GM18502 (cell line): ENCODE data around the gene AHSP.
A peak's percentile ranks its signal among the peaks of the same experiment; 100 is the strongest.
"Not testable (repeated sequence)": the region's sequence is repeated elsewhere in the genome, so short reads cannot be mapped to it uniquely, and the experiment has no call there.

Experiments
- ATAC-seq: cut with Tn5 transposase; IDR thresholded peaks from one replicate; pipeline ENCODE4 v1.9.1; 2021; ENCODE audit warnings: mild to moderate bottlenecking; ENCODE audit not compliant: unreplicated experiment, poor library complexity

AHSP gene

DNA sequence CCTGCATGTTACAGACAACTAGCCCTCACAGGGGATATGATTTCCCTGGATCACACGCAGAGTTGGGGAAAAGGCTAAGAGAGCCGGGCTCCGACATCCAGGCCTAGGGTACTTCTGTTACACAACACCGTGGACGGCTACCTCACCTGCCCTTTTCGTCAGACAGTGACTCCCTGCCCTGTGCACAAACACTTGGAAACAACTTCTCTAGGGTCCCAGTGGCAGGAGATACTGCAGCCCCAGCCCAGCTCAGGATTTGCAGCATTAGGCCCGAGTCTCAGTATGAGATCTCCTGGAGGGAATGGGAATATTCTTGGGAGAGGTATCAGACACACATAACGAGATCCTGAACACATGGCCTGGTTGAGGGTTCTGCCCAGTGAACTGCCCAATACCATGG, 27.8 kb upstream of the AHSP start:
- ATAC-seq, result no peak

DNA sequence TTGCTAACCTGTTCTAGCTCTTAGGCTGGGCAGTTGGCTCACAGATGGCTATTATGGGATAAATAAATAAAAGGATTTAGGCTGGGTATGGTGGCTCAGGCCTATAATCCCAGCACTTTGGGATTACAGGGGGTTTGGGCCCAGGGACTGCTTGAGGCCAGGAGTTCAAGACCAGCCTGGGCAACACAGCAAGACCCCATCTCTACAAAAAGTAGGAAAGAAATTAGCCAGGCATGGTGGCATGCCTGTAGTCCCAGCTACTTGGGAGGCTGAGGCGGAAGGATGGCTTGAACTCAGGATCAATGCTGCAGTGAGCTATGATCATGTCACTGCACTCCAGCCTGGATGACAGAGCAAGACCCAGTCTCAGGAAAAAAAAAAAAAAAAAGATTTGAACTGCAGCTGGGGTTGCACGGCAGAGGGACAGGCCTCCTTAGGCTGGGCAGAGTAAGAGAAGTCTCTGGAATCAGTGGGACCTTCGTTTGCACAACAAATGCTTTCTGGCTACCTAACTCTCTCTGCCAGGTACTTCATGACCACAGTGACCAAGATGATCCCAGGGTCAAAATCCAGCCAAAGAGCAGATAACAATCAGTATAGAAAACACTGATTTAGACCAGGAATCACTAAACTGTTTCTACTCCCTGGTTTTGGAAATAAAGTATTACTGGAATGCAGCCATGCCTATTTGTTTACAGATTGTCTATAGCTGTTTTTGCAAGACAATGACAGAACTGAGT, 26.3 kb upstream of the AHSP start:
- ATAC-seq, result no peak

DNA sequence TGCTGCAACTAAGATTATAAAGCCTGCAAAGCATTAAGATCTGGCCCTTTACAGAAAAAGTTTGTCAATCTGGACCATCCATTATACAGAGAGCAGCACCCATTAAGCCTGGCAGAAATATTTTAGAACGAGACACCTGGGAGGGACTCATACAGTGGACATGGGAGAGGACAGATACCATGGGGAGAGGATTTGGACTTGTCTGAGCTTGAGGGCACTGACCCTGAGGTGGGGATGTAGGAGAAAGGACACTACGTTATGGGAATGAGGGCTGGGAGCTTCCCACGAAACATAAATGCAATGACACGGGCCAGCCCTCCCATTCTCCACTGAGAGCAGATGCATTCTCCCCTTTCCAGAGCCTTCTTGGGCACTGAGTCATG, 25.7 kb upstream of the AHSP start:
- no peak for ATAC-seq

DNA sequence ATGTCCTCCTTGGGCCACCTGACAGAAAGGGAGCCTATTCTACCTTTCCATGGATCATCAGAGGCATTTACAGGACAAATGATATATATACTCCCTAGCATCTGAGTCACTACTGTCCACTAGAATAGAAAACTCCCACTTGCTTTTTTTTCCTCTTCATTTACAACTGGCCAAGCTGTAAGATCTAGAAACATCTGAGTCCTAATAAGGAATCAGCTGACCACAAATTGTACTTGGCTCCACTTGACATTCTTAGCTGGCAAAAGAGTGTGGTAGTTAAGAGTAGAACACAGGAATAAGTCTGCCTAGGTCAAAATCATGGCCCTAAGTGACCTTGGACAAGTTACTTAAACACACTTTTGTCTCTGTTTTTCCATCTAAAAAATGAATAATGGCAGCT, 24.7 kb upstream of the AHSP start:
- no peak for ATAC-seq

DNA sequence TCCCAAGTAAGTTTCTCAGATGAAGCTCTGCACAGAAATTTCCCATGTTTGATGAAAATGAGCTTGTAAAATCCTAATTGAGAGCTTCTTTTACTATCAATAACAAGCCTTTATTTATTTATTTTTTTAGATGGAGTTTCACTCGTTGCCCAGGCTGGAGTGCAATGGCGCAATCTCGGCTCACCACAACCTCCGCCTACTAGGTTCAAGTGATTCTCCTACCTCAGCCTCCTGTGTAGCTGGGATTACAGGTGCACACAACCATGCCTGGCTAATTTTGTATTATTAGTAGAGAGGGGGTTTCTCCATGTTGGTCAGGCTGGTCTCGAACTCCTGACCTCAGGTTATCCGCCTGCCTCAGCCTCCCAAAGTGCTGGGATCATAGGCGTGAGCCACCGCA, 24.1 kb upstream of the AHSP start:
- ATAC-seq, result not testable (repeated sequence)

DNA sequence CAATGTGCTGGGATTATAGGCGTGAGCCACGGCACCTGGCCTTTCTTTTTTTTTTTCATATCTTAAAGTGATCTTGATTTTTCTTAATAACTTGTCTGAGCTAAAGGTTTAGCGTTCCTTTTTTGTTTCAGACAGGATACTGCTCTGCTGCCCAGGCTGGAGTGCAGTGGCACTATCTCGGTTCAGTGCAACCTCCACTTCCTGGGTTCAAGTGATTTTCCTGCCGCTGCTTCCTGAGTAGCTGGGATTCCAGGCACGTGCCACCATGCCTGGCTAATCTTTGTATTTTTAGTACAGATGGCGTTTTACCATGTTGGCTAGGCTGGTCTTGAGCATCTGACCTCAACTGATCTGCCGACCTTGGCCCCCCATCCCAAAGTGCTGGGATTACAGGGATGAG, 23.5 kb upstream of the AHSP start:
- no peak for ATAC-seq

DNA sequence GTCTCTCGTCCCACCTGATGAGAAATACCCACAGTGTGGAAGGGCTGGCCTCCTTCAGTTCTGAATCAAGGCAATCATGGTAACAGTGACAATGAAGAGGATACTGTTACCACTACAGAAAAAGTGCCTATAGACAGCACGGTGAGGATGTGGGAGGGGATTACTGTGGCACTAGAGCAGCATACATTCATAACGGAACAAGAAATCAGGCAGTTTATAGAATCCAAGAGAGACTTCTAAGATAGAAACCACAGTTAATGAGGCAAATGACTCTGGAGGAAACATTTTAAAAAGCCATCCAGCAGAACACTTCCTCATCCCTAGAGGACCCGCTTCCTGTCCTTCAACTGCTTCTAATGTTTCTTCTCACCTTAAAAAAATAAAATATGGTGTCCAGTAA, 22.2 kb upstream of the AHSP start:
- ATAC-seq, result peak; percentile 57

DNA sequence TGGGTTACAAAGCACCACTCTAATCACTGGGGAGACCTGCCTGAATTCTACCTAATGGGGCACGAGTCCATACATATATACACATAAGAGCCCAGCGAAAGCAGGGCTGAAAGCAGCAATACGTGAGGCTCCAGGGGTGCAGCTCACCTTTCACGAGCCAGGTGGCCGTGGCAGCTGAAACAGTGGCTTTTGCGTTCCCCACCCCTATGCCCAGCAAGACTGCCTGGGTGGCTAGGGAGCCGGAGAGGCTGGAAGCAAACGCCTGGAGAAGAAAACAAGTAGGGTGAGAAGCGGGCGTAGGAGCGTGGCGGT, 20.1 kb upstream of the AHSP start:
- ATAC-seq, result peak; percentile 0

DNA sequence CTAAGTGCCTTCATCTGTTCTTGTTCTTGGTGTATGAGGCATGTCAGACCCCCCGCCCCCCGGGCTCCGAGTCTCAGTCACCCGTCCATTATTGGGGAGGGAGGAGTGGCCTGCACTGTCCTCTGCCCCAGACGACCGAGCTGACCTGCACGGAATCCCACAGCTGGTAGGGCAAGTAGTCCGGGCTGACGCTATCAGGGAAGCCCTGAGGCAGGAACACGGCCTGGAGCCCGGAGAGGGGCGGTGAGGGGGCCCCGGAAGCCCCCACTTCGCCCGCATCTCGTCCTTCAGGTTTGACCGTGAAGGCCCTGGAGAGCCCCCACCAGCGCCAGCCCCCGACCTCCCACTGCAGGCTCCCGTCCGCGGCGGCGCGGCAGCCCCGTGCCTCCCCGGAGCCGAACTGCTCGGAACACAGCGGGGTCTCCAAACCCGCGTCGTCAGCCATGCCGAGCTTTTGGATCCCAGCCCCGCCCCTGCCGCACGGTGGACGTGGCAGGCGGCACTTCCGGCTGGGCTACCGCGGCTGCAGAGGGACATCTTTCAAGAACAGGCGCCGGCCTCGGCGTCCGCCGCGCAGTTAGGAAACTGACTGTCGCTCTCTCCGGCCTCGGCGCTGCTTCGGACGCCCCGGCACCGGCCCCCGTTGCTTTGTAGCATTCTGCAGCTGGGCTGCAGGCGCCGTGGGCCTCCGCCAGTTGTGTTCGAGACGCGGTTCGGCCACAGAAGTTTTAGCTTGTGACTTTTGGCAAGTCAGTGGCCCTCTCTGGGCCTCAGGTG, 19.6 kb upstream of the AHSP start, which contains the start of gene RUSF1:
Gene RUSF1, minus strand, starts transcription at position 463 of the 777 bp plus-strand sequence. Its CDS starts 18 bp downstream, at position 445.
- ATAC-seq, result peak; percentile 87

DNA sequence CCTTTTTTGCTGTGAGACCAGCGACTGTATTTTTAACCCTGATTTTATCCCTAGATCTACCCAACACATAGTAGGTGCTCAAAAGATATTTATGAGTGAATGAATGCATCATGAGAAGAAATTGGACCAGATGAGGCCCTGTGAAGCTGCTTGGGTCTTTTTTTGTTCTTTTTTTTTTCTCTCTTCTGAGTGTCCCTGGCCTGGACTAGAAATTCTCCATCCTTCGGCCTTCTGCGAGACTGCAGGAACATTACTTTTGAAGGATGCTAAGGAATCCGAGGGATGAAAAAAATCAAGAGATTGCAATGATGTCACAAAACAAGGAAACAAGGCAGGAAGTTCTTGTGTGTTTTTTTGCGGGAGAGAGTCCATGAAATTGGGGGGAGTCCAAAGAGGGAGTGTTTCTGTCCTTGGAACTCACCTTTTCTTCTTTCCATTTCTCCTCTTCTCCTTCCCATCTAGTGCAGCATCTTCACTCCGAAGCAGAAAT, 18.9 kb upstream of the AHSP start:
- ATAC-seq, result no peak

DNA sequence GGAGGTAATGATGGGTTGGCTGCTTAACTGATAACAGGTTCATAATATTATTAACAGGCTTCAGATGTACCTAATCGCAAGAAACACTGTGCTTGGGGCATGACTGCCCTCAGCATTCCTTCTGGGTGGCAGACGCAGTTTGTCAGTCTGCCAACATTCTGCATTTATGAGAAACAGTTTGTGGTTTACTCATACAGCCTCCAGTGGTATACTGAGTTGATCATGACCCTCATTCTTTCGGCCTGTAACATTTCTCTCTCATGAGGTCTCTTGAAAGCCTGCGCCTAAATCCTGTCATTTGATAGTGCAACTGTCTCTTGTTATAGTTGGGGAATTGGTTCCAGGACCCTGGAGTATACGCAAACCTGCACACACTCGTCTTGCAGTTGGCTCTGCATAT, 14.6 kb upstream of the AHSP start:
- no peak for ATAC-seq

DNA sequence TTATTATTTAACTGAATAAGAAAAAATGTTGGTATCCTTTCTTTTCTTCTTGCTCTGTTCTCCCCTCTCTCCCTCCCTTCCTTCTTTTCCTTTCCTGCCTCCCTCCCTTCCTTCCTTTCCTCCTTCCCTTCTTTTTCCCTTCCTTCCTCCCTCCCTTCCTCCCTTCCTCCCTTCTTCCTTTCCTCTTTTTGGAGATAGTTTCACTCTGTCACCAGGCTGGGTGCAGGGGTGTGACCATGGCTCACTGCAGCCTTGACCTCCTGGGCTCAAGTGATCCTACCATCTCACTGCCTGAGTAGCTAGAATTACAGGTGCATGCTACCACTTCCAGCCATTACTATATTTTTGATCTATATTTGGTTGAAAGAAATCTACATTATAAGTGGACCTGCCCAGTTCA, 13.8 kb upstream of the AHSP start:
- ATAC-seq, result no peak

DNA sequence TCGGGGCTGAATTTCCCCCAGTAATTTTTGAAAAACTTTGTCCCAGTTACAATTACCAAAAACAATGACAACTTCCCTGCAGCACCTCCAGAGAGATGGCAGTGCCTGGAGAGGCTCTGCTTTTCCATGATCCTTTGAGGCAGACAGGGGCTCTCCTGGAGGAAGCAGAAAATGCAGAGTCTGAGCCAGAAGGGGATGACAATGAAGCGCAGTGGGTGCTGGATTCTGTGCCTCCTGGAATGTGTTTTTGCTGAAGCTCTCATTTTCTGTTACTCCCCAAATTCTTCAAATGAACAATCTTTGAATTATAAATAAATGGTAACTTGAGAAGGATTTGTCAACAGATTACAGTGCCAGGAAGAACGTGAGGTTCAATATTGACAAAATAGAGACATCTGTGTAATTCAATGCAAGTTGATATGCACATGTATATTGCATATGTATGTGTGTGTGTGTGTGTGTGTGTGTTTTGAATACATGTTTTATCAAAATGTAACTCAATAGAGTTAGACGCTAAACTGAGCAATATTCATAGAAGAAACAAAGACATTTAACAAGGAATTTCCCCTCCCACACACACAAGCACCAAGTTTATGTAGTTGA, 9.8 kb upstream of the AHSP start:
- no peak for ATAC-seq

DNA sequence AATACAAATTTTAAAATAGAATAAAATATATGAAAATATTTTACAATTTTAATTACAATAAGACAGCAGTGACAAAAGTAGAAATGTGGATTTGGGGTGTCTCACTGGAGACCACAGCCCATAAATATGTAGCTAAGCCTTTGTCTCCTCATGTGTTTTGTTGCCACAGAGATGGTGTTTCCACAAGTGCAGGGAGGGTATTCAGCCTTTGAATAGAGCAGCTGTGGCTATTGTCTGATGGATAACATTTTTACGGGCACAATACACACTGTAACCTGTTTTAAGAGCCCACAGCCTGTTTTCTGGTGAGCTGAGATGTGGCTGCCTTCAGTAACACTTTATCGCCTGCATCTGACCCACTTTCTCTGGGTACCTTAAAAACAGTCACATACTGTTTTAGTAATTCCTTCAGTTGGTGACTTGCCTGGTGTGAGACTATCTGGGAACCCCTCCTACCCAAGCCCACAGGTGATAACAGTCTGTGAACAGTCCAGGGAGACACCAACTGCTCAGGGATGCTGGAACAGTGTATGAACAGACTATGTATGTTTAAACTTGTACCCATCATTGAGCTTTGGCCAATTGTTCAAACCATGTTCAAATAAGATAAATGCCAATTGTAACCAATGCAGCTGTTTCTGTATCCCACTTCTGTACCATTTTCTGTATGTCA, 7.8 kb upstream of the AHSP start:
- no peak for ATAC-seq

DNA sequence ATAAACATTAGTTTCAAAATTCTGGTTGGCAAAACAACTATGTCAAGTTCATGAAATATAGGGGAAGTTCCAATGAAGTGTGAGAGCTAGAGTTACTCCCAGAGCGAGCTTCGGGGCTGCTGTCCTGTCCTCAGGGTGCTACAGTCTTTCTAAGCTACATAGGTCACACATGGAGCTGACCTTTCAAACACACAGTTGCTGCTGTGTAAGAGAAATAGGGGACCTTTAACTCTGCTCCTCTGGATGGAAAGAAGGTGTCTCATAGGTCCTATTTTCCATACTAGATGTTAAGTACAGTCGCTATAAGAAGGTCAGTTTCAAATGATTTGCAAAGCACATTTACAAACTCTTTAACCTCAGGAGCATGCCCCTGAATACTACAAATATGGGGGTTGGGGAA, 6.3 kb upstream of the AHSP start:
- ATAC-seq, result no peak

DNA sequence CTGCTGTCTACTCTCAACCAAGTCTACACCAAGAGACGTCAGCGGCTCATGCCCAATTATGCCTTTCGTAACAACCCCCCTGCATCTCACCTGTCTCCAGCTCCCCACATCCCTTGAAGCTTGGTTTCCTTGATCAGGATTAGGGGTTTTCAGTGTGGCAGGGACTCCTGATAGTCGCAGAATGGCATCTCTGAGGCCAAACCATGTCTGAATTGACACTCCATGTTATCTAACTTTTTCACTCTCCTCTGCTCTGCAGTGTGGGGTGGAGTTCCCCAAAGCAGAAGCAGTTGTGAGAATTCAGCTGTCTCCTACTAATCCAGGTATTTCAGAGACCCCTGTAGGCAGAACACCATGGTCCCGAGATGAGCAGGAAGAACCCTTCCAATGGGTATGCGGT, 5.6 kb upstream of the AHSP start:
- no peak for ATAC-seq

DNA sequence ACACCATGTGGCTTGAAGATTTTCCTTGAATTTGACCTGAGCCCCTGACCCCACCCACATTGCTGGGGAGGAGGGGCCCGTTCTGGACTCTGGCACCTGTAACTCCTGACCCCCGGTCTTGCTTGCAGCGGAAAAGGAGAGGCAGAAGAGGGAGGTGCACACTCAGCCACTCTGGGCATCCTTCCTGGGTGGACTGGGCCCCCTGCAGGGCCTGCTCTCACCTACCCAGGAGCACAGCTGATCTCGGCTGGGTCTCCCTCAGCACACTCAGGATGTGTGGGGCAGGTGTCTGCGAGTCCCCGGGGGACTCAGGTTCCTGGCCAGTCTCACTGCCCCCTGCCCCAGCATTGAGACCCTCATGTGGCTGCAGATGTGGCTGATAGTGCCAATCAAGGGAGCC, 3.9 kb upstream of the AHSP start:
- not testable (repeated sequence) for ATAC-seq

DNA sequence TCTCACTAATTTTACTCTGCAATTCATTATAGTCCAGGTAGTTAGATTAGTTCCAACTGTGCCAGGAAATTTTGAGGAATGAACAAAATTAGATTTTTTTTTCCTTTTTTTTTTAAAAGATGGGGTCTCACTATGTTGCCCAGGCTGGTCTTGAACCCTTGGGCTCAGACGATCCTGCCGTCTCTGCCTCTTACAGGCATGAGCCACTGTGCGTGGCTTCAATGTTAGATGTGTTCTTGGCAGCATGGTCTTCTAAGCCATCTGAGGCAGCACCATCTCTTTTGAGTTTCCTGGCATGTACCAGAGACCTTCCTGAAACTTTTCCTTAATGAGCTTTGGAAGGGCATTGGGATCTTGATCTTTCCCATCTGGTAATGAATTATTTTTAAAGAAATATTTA, 2.6 kb upstream of the AHSP start:
- ATAC-seq, result no peak

DNA sequence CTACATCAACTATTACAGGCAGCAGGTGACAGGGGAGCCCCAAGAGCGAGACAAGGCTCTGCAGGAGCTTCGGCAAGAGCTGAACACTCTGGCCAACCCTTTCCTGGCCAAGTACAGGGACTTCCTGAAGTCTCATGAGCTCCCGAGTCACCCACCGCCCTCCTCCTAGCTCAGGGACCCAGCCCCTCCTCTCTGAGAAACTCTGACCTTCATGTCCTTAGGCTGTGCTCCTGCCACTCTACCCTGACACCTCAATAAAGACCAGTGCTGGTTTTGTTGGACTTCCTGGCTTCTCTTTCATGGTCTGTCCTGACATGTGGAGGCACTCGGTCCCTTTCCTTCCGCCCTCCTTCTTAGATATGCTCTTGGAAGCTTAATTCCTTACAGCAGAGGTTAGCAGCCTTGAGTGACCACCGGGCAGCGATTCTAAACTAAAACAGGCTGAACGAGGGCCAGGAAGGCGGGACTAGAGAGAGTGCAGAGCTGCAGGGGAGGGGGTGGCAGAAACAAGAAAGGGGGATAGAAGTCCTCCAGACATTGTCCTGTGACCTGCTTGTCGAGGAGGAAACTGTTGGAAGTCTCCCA, 915 bp downstream of the AHSP start:
- no peak for ATAC-seq

DNA sequence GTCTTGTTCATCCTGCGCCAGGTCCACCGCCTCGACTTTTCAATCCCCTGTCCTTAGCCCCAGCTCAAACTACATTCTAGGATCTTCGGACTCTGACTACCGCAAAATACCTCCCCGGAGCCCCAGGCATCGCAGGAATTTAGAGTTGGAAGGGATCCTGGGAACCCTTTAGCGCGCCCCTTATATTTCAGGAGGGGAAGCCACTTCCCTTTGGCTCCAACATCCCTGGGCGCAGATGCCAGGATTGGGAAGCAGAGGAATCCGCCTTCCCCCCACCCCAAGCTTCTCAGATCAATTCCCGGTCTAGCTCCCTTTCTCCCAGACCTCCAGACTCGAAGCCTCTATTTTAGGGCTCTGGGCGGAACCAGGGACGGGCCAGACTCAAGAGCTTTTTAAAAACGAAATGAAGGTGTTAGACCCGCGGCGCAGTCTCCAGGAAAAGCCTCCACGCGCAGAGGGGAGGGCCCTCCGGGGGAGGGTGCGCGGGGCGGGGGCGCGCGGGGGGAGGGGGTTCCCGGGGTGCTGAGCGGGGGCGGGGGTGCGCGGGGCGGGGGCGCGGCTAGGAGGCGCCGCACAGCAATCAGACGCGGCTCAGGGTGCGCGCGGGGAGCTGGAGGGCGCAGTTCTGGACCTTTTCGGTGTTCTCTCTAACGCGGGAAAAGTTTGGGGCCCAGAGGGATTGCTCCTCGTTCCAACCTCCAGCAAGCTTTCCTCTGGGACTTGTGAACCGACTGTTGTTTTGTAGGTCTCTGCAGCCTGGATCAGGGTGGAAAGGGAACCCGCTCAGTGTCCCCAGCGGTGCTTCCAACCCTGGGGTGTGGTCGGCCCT, 1.6 kb downstream of the AHSP start:
- ATAC-seq, result no peak
